Astrocyte of the cerebellum (primary cell): ENCODE data around the gene GAN.
"Not testable (repeated sequence)": the region's sequence is repeated elsewhere in the genome, so short reads cannot be mapped to it uniquely, and the experiment has no call there.

Experiments used
- DNase-seq: peaks from one replicate; pipeline ENCODE4 v3.0.0-alpha.2; 2011; ENCODE audit warnings: low read depth
- H3K4me3 ChIP-seq: 2 replicates; pipeline ENCODE4 v1.5.1; 2011; ENCODE audit warnings: mild to moderate bottlenecking, low read depth, low read length, moderate library complexity
- CTCF ChIP-seq: IDR thresholded peaks from 2 replicates; pipeline ENCODE4 v1.5.1; 2012; ENCODE audit warnings: low read length, low read depth, moderate library complexity, mild to moderate bottlenecking; ENCODE audit errors: missing control alignments
- in situ Hi-C: cut with HindIII; loops from 2 replicates; pipeline ENCODE4 v1.10.0; 2017; ENCODE audit warnings: low sequenced_read_pairs

GAN gene

DNA sequence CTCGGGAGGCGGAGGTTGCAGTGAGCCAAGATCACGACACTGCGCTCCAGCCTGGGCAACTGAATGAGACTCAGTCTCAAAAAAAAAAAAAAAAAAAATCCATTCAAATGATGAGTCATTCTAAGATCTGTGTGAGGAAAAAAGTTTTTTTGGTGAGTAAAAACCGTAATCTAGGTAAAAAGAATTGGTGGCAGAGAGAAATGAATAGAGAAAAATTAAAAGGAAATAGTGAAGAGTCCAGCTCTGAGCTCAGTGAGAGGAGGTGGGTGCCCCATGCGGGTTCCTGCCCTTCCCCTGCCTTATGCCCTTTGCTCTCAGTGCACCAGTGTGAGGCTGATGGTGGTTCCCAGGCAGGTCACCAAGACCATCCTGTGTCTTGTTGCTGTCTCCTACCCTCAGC lies 20.9 kb downstream of the GAN start:
- no peak for DNase-seq
- in situ Hi-C loops, result loop anchor here (25.0 kb wide), 1 partner anchor 298 kb away; the partner anchor contains the start of gene ATMIN
- no peak overlapping the region for H3K4me3 ChIP-seq
- no peak for TF ChIP-seq CTCF

- in situ Hi-C loops, result loop anchor here (25.0 kb wide), 1 partner anchor 300 kb away; the partner anchor contains the start of gene ATMIN
- TF ChIP-seq CTCF, result no peak
- no peak overlapping the region for H3K4me3 ChIP-seq
- no peak for DNase-seq
Measured at GRCh38 chr16:81337097-81337496, 22.3 kb downstream of the GAN start.

GRCh38 chr16:81345172-81345571 lies 30.4 kb downstream of the GAN start:
- H3K4me3 ChIP-seq, DNase-seq: not testable (repeated sequence)
- in situ Hi-C loops, result loop anchor here (25.0 kb wide), 1 partner anchor 308 kb away; the partner anchor contains the start of gene ATMIN

DNA sequence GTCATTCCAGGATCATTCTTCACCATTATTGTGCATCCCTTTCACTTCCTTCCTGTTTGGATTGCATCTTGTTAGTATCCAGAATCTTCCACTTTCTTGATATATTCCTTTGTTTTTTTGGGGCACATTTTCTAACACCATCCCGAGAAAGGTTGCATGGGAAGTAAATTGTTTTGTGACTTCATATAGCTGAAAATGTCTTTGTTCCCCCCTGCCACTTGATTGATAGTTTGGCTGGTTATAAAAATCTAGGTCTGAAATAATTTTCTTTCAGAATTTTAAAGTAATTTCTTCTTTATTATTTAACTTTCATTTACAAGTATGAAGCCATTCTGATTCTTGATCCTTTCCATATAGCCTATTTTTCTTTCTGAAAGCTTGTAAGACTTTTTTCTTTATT lies 32.7 kb downstream of the GAN start:
- TF ChIP-seq CTCF, result no peak
- H3K4me3 ChIP-seq, result no peak overlapping the region
- no peak for DNase-seq
- in situ Hi-C loops, result loop anchor here (25.0 kb wide), 1 partner anchor 310 kb away; the partner anchor contains the start of gene ATMIN

GRCh38 chr16:81349608-81350305 lies 35.0 kb downstream of the GAN start:
- DNase-seq, result no peak
- no peak for TF ChIP-seq CTCF
- no peak overlapping the region for H3K4me3 ChIP-seq
- in situ Hi-C loops, result loop anchor here (25.0 kb wide), 1 partner anchor 312 kb away; the partner anchor contains the start of gene ATMIN

- TF ChIP-seq CTCF, result no peak
- DNase-seq, result no peak
- in situ Hi-C loops, result no loop called here
- H3K4me3 ChIP-seq, result no peak overlapping the region
Measured at GRCh38 chr16:81350306-81350615, 35.5 kb downstream of the GAN start.

GRCh38 chr16:81353895-81354294 lies 39.1 kb downstream of the GAN start:
- in situ Hi-C loops, result no loop called here
- no peak for TF ChIP-seq CTCF
- DNase-seq, result no peak
- H3K4me3 ChIP-seq, result no peak overlapping the region
